Colon (tissue), 2 donors: ENCODE data around the gene IL15.
"Not testable (repeated sequence)": the region's sequence is repeated elsewhere in the genome, so short reads cannot be mapped to it uniquely, and the experiment has no call there.

Experiments used
- FAIRE-seq: peaks from 2 replicates; lab custom pipeline; 2012; peaks lifted over from hg19 to GRCh38; lab: Jason Lieb, UNC
- donor health status: control.
- donor health status: control.

The IL15 gene

DNA sequence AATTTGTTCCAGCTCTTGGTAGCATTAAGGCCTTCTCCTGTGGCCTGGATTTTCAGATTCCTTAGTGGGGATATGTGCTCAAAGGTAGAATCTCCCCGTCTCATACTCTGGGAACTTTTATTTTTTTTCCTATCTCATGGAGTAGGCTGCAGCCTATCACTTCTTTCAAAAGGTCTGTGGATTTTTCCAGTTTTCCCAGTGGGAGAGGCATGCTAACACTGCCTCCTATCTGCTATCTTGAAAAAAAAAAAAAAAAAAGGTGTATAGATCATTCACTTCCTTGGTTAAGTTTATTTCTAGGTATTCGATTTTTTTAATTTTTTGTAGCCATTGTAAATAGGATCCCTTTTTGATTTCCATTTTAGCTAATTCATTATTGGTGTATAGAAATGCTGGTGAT, 67.1 kb downstream of the IL15 start:
- no peak for FAIRE-seq

DNA sequence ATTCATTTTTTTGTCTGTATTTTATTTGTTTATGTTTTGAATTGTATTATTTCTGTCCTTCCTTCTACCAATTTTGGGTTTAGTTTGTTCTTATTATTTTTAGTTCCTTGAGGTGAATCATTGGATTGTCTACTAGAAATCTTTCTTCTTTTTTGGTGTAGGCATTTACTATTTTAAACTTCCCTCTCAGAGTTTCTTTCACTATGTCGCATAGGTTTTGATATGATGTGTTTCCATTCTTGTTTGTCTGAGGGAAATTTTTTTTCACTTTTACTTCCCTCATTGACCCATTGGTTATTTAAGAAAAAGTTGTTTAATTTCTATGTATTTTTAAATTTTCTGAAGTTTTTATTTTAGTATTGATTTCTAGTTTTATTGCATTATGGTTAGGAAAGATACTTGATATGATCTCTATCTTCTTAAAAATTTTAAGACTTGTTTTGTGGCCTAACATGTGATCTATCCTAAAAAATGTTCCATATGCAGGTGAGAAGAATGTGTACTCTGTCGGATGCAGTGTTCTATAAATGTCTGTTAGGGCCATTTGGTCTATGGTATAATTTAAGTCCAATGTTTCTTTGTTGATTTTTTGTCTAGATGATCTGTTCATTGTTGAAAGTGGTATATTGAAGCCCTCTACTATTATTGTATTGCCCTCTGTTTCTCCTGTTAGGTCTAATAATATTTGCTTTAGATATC, 68.8 kb downstream of the IL15 start:
- no peak for FAIRE-seq

DNA sequence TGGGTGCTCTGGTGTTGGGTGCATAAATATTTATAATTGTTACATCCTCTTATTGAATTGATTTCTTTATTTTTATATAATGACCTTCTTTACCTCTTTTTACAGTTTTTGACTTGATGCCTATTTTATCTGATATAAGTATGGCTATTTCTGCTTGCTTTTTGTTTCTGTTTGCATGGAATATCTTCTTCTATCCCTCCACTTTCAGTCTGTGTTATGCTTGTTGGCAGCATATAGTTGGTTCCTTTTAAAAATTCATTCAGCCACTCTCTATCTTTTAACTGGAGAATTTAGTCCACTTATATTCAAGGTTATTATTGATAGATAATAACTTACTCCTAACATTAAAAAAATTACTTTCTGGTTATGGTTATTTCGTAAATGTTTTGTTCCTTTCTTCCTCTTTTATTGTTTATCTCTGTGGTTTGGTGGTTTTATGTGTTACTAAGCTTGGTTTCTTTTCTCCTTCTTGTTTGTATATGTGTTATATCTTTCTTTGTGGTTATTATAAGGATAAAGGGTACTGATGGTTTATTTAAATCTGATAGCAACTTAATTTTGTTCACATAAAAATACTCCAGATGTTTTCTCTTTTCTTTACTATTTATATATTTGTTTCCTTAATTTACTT, 69.5 kb downstream of the IL15 start:
- peak; percentile 68 for FAIRE-seq

DNA sequence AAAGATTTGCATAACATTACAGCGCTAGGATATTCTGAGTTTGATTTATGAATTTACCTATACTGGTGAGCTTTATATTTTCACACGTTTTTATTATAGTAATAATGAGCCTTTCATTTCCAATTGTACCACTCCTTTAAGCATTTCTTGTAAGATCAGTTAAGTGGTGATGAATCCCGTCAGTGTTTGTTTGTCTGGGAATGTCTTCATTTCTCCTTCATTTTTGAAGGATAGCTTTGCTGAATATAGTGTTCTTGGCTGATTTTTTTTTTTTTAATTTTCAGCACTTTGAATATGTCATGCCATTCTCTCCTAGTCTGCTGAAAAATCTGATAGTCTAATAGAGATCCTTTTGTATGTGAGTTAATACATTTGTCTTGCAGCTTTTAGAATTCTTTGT, 70.1 kb downstream of the IL15 start:
- no peak for FAIRE-seq

DNA sequence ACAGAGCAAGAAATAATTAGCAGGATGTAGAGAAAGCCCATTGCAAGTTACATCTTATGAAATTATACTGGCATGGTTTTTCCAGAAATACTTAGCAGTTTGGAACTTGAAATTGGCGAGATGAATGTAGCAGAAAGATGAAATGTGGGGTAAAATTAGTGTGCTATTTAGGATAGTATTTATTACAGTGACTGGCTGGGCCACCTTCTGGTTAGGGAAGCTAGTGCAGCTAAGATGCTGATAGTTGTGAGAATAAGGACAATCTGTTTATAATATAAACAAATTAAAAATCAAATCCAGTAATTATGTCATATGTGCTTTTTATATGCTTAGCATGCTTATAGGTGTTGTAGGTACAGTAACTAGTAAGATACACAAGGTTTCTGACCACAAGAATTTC, 74.8 kb downstream of the IL15 start:
- no peak for FAIRE-seq

DNA sequence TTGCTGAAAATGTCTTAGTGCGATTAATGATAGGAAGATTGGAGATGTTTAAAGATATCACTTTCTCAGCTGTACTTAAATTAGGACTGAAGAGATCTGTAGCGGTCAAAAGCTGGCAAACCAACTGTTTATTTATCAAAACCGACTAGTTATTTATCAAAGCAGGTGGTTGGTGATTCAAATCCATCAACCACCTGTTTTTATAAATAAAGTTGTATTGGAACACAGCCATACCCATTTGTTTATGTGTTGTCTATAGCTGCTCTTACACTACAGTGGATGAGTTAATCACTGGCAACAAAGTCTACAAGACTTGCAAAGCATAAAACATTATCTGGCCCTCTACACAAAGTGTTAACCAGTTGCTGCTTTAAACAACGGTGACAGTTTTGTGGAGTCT, 76.8 kb downstream of the IL15 start:
- no peak for FAIRE-seq

DNA sequence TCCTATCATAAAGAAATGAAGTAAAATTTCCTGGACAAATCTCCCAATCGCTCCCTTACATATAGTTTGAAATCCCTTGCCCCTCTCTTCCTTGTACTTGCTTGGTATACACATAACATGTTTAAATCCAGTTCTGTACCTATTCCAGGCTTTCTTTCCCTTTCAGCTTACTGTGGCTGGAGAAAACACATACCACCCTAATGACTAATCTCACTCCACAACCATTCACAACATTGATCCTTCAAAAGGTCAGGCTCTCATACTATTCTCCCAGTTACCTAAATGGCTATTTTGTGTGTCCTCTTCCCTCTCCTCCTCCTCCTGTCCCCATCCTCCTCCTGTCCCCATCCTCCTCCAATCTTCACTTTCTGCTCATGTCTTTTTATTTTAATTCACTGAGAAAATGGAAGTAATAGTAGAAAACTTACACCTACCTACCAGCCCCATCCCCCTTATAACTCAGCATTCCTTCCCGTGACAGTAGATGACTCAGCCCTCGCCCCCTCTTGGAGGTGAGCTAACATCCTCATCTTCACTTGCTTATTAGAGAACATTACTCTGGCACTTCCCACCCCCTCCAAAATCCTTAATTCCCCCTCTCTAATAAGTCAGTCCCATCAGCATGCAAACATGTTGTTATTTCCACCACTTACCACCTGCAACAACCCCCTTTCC, 77.5 kb downstream of the IL15 start:
- FAIRE-seq = no peak

DNA sequence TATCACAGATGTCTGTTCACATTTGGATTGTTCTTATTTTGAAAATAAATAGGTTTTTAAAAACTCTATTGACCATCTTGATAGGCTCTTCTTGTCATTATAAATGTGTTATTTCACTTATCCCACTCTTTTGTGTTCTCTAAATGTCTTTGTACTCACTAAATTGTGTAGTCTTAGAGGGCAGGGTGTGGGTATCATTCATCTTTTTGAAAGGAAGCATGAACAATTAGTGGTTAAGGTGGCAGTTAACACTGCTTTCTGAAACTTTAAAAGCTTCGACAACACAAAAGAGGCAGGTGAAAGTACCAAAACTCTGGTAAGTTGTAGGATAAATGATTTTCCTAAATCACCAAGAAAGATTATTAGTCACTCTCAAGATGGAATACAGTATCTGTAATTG, 83.2 kb downstream of the IL15 start:
- no peak for FAIRE-seq

DNA sequence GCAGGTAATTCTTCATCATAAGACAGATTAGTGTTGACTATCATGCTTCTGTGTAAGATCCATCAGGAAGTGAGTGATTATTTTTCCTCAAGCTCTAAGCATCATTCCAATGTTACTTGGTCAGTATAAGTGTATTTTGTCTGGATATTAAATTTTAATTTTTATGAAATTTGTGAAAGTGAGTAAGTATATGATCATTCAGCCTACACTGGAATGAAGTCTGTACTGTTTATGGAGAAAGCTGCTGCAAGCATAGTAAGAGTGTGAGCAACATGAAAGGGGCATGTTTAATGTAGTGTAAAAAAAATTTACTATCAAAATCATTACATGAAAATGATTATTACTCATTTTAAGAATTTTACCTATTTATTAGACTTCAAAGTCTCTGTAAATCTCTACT, 84.8 kb downstream of the IL15 start:
- FAIRE-seq = no peak

DNA sequence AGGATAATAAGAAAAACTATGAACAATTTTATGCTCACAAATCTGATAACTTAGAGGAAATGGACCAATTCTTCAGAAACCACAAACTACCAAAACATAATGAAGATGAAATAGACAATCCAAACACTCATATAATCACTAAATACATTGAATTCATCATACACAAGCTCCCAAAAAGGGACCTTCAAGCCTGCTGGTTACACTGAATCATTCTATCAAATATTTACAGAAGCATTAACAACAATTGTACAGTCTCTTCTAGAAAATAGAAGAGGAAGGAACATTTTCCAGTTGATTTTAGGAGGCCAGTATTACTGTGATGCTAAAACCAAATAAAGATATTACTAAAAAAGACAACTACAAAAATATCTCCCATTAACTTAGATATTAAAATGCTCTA, 88.3 kb downstream of the IL15 start:
- FAIRE-seq = no peak

DNA sequence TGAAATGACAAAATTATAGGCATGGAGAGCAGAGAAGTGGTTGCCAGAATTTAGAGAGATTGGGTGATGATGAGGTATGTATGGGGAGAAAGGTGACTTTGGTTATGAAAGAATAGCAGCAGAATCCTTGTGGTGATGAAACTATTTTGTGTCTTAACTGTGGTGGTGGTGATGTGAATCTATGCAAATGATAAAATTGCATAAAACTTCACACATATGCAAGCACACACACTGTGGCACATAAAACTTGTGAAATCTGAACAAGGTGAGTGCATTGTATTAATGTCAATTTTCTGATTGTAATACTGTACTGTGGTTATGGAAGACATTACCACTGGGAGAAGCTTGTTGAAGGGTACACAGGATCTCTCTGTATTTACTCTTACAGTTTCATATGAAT, 91.0 kb downstream of the IL15 start:
- FAIRE-seq = no peak

DNA sequence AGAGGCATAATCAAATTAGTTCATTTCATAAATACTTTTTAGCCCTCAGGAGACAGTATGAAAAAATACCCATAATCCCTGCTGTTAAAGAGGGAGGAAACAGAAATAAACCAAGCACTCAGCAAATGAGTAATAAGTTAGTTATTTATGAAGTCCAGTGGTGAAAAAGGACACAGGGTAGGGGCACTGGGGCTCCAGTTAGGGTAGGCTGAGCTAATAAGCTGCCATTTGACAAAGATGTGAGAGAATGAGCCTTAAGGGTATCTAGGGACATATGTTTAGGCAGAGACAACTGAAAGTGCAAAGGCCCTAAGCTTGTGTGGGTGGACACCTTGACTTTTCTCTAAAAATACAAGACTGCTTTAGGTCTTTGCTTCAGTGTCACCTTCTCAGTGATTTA, 94.4 kb downstream of the IL15 start:
- no peak for FAIRE-seq

DNA sequence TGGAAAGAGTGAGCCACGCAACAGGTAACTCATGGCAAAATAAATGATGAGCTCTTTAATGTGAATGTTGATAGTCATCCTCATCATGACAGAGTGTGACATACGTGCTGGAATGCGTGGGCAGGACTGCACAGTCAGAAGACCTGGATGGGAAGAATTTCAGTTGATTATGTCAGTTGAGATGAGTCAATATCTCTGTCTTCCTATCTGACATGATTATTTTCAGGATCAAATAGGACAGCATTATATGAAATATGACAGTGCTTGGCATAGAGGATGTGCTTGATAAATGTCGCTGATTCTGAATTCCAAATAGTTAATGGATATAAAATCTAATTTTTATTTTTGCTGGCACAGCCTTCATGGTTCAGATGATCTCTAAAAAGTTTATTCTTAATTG, 95.1 kb downstream of the IL15 start:
- FAIRE-seq = no peak

DNA sequence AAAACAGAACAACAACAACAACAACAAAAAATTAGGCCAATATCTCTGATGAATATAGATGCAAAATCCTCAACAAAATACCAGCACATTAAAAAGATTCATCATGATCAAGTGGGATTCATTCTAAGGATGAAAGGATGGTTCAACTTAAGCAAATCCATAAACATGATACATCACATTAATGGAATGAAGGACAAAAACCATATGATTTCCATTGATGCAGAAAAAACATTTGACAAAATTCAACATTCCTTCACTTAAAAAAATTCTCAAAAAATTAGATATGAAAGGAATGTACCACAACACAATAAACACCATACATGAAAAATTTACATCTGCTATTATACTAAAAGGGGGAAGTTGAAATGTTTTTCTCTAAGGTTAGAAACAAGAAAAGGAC, 103.3 kb downstream of the IL15 start:
- no peak for FAIRE-seq

DNA sequence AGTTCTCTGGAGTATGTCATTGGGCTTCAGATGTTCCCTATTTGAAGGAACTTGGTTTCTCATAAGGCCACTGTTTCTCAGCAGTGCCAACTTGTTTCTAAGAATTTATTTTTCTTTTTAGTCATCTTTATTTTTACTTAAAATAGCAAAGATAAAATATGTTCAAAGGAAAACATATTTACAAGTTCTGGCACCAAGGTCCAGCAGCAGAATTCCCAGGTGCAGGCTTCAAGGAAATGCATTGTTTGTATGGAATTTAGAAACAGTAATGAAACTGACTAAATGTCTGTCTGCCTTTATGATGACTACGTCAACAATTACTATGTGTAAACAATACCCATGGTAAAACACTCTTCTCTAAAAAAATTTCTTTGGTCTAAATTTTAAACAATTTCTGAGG, 109.6 kb downstream of the IL15 start:
- FAIRE-seq = no peak

DNA sequence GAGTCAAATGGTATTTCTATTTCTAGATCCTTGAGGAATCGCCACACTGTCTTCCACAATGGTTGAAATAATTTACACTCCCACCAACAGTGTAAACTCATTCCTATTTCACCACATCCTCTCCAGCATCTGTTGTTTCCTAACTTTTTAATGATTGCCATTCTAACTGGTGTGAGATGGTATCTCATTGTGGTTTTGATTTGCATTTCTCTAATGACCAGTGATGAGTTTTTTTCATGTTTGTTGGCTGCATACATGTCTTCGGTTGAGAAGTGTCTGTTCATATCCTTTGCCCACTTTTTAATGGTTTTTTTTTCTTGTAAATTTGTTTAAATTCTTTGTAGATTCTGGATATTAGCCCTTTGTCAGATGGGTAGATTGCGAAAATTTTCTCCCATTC, 115.4 kb downstream of the IL15 start:
- FAIRE-seq = not testable (repeated sequence)

DNA sequence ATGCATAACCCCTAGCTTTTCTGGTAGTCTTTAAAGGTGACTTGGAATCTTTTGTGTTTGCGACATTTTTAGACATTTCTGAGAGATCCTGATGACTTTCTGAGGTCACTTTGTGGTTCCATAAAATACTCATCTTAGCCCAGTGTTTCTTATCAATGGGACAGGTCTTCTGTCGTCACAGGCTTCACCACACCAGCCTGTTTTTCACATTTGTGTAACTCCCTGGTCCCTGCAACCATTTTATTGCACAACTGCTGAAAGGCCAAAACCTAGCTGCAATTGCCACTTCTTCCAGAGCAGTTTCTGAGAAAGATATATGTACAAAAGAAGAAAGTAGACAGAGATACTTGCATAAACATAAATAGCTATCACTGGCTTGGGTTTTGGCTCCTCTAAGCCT, 120.9 kb downstream of the IL15 start:
- FAIRE-seq = no peak

DNA sequence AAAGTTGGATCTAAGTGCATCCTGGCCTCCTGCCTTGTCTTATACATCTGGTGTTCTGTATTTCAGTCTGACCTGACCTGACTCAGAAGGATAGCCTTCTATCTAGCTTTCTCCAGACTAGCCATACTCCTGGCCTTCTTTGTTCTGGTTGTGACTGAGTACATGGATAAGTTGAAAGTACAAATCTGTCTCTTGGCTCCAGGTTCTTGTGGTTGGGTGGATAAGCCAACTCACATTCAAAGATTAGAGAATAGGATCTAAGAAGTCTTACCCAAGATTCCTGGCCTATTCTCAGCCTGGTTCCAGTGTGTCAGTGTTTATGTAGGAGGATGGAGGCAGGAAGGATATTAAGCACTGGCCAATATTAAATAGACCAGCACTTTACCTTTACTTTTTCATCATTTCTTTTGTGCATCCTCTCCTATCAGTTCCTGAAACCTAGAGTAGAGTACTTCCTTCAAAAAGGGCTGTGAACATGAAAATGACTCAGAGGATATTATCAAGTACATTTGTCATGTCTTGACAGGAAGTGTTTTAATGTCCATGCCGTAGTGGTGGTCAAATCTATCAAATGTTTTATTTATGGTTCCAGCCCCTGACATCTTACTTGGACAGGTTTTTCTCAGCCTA, 123.5 kb downstream of the IL15 start:
- FAIRE-seq = no peak

DNA sequence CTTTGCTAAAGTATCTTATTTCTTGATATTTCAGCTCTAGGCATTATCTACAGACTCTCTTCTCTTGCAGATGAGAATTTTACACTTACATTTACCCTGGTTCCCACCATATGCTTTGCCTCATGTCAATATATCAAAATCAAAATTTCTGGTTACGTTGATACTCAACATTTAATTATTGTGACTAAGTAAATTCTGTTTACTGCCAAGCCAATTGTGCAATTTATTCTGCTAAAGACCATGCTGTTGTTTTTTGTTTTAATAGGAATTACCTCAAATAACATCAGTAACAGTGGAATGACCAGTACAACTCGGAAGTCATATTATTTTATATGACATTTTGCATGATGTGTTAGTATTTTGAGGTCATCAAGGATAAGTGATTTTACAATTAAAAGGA, 125.5 kb downstream of the IL15 start:
- FAIRE-seq = no peak

DNA sequence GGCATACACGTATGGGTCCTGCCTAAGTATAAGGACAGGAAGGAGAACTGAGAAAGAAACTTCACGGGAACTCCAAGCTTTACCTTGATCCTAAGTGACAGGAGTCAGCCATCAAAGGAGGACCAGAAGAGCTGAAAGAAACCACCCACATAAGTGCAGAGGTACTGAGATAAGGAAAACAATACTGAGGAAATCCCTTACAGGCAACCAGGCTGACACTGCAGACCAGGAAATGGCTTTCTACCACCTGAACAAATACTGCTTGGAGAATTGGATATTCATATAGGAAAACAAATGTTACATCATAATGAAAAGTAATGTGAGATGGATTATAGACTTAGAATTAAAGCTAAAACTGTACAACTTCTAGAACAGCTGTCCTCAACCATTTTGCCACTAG, 127.0 kb downstream of the IL15 start:
- no peak for FAIRE-seq

DNA sequence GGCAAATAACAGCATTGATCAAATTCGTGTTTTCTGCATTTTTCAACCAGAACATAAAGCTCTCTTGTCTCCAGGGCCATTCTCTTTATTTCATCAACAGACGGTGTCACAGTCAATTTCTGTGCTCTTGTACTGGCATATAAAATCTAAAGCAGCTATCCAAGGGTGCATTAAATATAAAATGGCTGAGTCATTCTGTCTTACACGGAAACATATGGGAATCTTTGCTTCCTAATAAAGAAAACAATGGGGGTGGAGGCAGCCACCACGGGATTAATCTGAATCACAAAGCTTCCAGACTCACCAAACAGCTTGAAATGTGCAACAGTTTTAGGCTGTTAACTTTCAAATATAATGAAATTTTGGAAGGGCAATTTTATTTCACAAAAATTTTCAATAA, 132.6 kb downstream of the IL15 start:
- no peak for FAIRE-seq

DNA sequence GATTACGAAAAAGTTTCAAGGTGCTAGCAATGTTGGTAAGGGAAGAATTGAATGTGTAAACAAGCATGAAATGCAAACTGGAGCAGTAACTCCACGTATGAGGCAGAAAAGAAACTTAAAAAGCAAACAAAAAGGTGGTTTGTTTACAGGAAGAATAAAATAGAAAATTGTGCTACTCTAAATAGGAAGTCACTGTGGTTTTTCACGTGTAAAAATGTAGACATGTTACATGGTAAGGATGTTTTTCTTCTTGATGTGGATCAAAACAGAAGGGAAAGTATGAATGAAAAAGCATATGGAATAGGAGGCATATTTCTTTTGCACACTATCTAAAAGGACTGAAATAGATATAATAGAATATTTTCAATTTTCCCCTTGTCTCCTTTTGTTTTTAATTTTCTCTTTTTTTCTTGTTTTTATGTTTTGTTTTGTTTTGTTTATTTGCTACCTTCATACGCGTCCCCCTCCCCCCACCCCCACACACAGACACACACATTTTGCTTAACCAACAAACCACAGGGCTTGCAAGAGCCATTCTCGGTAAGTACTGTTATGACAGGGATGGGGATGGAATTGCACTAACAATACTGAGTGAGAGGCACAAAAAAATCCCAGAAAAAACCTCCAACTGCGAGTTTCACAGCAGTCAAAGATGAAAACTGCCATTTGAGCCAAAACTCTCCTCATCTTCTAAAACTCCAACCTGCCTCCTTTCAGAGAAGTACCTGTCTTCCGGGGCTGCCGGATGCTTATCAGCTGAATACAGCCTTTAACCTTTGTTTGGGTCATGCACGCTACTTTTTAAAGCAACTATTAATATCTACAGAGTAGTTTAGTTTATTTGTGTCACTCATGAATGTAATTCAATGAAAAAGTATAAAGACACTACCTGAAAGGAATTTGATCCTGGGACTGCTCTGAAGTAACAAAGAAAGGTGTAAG, 135.8 kb downstream of the IL15 start:
- no peak for FAIRE-seq
